HepG2 (cell line): ENCODE measurements around the gene EPHB4. TPM values are rescaled to one million over a fixed set of nuclear protein-coding genes. Genes with fewer than 3 reads are reported as not detected.

Experiments used
- DBP ChIP-seq: sonication (generic); formaldehyde crosslinking; IDR thresholded peaks from 2 replicates; pipeline ENCODE4 v1.4.0; 2020; ENCODE audit warnings: missing genetic modification reagents; ENCODE audit errors: not compliant biosample characterization
- FOXA3 ChIP-seq: IDR thresholded peaks from 2 replicates; pipeline ENCODE4 v1.6.1; 2016; ENCODE audit warnings: missing genetic modification reagents, missing compliant biosample characterization
- HIC2 ChIP-seq: sonication (generic); formaldehyde crosslinking; IDR thresholded peaks from 2 replicates; pipeline ENCODE4 v1.9.0; 2022; ENCODE audit warnings: low read depth, missing genetic modification reagents
- HMGXB4 ChIP-seq, 2 experiments: sonication (generic) in 1 of 2; formaldehyde crosslinking in 1 of 2; IDR thresholded peaks; 2 replicates each; pipeline versions ENCODE4 v1.4.0 to v1.6.1; 2018 to 2020; ENCODE audit warnings: missing genetic modification reagents in 2 of 2, borderline replicate concordance in 1 of 2, low read depth in 1 of 2, mild to moderate bottlenecking in 1 of 2, missing biosample characterization in 1 of 2
- HNRNPK ChIP-seq: fragments of 200-400 bp; formaldehyde crosslinking; IDR thresholded peaks from 2 replicates; pipeline ENCODE4 v1.6.1; 2018; ENCODE audit warnings: low read length, low read depth, moderate library complexity, mild to moderate bottlenecking; ENCODE audit not compliant: poor library complexity, severe bottlenecking
- ISX ChIP-seq: sonication (generic); formaldehyde crosslinking; conservative IDR thresholded peaks from 2 replicates; pipeline ENCODE4 v1.5.0; 2020; ENCODE audit warnings: missing genetic modification reagents
- JARID2 ChIP-seq: sonication (generic); formaldehyde crosslinking; IDR thresholded peaks from 2 replicates; pipeline ENCODE4 v1.8.1; 2023; ENCODE audit warnings: missing genetic modification reagents, inconsistent platforms; ENCODE audit not compliant: insufficient replicate concordance
- NFYC ChIP-seq: IDR thresholded peaks from 2 replicates; pipeline ENCODE4 v1.6.1; 2016; ENCODE audit warnings: missing genetic modification reagents, missing compliant biosample characterization
- REST ChIP-seq, 2 experiments: IDR thresholded peaks; 2 replicates each; pipeline ENCODE4 v1.6.1; 2011 to 2012; ENCODE audit warnings: low read length in 2 of 2, borderline replicate concordance in 1 of 2, low read depth in 1 of 2, mild to moderate bottlenecking in 1 of 2, moderate library complexity in 1 of 2
- ZBTB38 ChIP-seq: sonication (generic); formaldehyde crosslinking; IDR thresholded peaks from 2 replicates; pipeline ENCODE4 v1.5.1; 2020; ENCODE audit warnings: mild to moderate bottlenecking, missing genetic modification reagents
- ZFX ChIP-seq: sonication (generic); formaldehyde crosslinking; IDR thresholded peaks from 2 replicates; pipeline ENCODE4 v1.4.0; 2020; ENCODE audit warnings: mild to moderate bottlenecking, low read depth, missing genetic modification reagents, moderate library complexity
- ZNF280D ChIP-seq: sonication (generic); formaldehyde crosslinking; IDR thresholded peaks from 2 replicates; pipeline ENCODE4 v1.5.1; 2020; ENCODE audit warnings: mild to moderate bottlenecking, missing genetic modification reagents
- ZNF33B ChIP-seq: sonication (generic); formaldehyde crosslinking; IDR thresholded peaks from 2 replicates; pipeline ENCODE4 v1.5.1; 2020; ENCODE audit warnings: mild to moderate bottlenecking, missing genetic modification reagents
- ZNF563 ChIP-seq: sonication (generic); formaldehyde crosslinking; IDR thresholded peaks from 2 replicates; pipeline ENCODE4 v1.8.0; 2022; ENCODE audit warnings: mild to moderate bottlenecking, moderate library complexity, missing genetic modification reagents
- ZNF674 ChIP-seq: sonication (generic); formaldehyde crosslinking; IDR thresholded peaks from 2 replicates; pipeline ENCODE4 v1.5.0; 2020; ENCODE audit warnings: low read depth, mild to moderate bottlenecking, missing genetic modification reagents
- polyA plus RNA-seq, 8 experiments: library from polyadenylated mRNA; depleted of rRNA in 3 of 8; stranded (reverse) in 7 of 8; unstranded in 1 of 8; fragments of >200 nt; fragmentation: Illumina TruSeq in 4 of 8; extraction: Trizol in 4 of 8; gene quantifications; 2 replicates each; pipeline versions ENCODE4 v1.2.1 to v1.2.3, GENCODE V29; 2011 to 2016; ENCODE audit warnings: low read depth in 4 of 8, missing spikeins in 1 of 8, mixed read lengths in 1 of 8; ENCODE audit not compliant: insufficient read depth in 1 of 8
- total RNA-seq, 5 experiments: library from RNA; depleted of rRNA; stranded (reverse); fragments of >200 nt; fragmentation: Illumina TruSeq; extraction: Trizol; gene quantifications; 2 replicates each; pipeline ENCODE4 v1.2.3, GENCODE V29; 2016; ENCODE audit warnings: low read depth in 1 of 5

EPHB4 gene
- total and polyA plus RNA-seq, 2 of the 13 experiments (the other 11 are each of a cell fraction or from before 2014, with no cell fraction given), result 61.4 to 69.6 TPM

- TF ChIP-seq DBP (CRISPR knock-in tag) (no peak), ZNF563 (peak; percentile 69; the same call in 1 of the 2 replicates), ZNF33B (no peak; the same call in 1 of the 2 replicates), ZNF280D (0 out of 2 replicates have a peak, but pooled peaks have one; percentile 21), ISX (CRISPR knock-in tag) (0 out of 2 replicates have a peak, but pooled peaks have one; percentile 14), HMGXB4 (CRISPR knock-in tag; IDR thresholded peaks at IDR 0.05; ENCODE audit: borderline replicate concordance in 1 of 2, low read depth in 1 of 2) (peak; percentile 80 to 93), REST (IDR thresholded peaks at IDR 0.05; ENCODE audit: borderline replicate concordance in 1 of 2, low read depth in 1 of 2, low read length in 2 of 2) (peak in 1 of 2 experiments; percentile 61; a peak in 2 of 4 replicates), NFYC (CRISPR knock-in tag) (peak; percentile 27; the same call in 1 of the 2 replicates), ZNF674 (CRISPR knock-in tag) (peak; percentile 63; the same call in 1 of the 2 replicates), HIC2 (no peak), FOXA3 (CRISPR knock-in tag) (peak; percentile 61), HNRNPK (peak; percentile 84), ZBTB38 (CRISPR knock-in tag) (peak; percentile 53; the same call in 1 of the 2 replicates), JARID2 (CRISPR knock-in tag) (no peak), ZFX (CRISPR knock-in tag) (peak; percentile 98)
Measured at GRCh38 chr7:100874577-100875355, 47.4 kb upstream of the EPHB4 start, which contains the start of gene SRRT (continued).
